A549 (cell line): ENCODE measurements around the gene MLLT10. TPM values are rescaled to one million over a fixed set of nuclear protein-coding genes. Genes with fewer than 3 reads are reported as not detected.

ENCODE experiments used
- ATAC-seq, 2 experiments: fragments of 200-7000 bp in 1 of 2; fragments of >200 bp in 1 of 2; cut with Nextera tagmentation in 1 of 2; cut with Tn5 transposase in 1 of 2; 3 replicates each; pipeline versions ENCODE4 v1.8.0 to v1.9.1; 2018 to 2020; ENCODE audit warnings: mild to moderate bottlenecking in 1 of 2, moderate library complexity in 1 of 2
- CTCF ChIA-PET: fragments of 300-600 bp; sonication (Branson Sonifier 250); formaldehyde crosslinking; extraction: SDS; loops from one replicate; lab custom pipeline; 2021; ENCODE audit warnings: antibody characterized with exemption, inconsistent platforms; lab: Yijun Ruan, JAX
- POLR2A ChIA-PET: fragments of 350-600 bp; formaldehyde crosslinking; extraction: SDS; loops from one replicate; lab custom pipeline; 2021; ENCODE audit warnings: antibody characterized with exemption, inconsistent platforms; lab: Yijun Ruan, JAX
- DNase-seq, 2 experiments: peaks; one replicate each; pipeline versions ENCODE4 v3.0.0 to v3.0.0-alpha.2; 2011 to 2016; ENCODE audit warnings: low read depth in 1 of 2, low spot score in 1 of 2
- FAIRE-seq: peaks from 2 replicates; lab custom pipeline; 2011; peaks lifted over from hg19 to GRCh38; lab: Jason Lieb, UNC
- H3K27ac ChIP-seq, 2 experiments: fragments of >200 bp; sonication (Bioruptor Twin); formaldehyde crosslinking; 3 replicates each; pipeline ENCODE4 v1.5.1; 2016 to 2017
- H3K4me1 ChIP-seq: fragments of >200 bp; sonication (Bioruptor Twin); formaldehyde crosslinking; 3 replicates; pipeline ENCODE4 v1.6.1; 2016
- H3K4me2 ChIP-seq: fragments of >200 bp; sonication (Bioruptor Twin); formaldehyde crosslinking; 3 replicates; pipeline ENCODE4 v1.6.1; 2016
- H3K4me3 ChIP-seq: fragments of >200 bp; sonication (Bioruptor Twin); formaldehyde crosslinking; 3 replicates; pipeline ENCODE4 v1.5.1; 2016
- H3K9me3 ChIP-seq: fragments of >200 bp; sonication (Bioruptor Twin); formaldehyde crosslinking; 3 replicates; pipeline ENCODE4 v1.6.1; 2016
- BHLHE40 ChIP-seq: IDR thresholded peaks from 2 replicates; pipeline ENCODE4 v1.6.1; 2012; ENCODE audit warnings: low read depth, low read length, inconsistent platforms
- CHD4 ChIP-seq: fragments of 200-600 bp; sonication (generic); IDR thresholded peaks from 2 replicates; pipeline ENCODE4 v1.6.1; 2016; ENCODE audit warnings: antibody characterized with exemption, mild to moderate bottlenecking, borderline replicate concordance
- E2F6 ChIP-seq: IDR thresholded peaks from 2 replicates; pipeline ENCODE4 v1.6.1; 2012; ENCODE audit warnings: low read depth, borderline replicate concordance
- ESRRA ChIP-seq: fragments of 150-350 bp; IDR thresholded peaks from 2 replicates; pipeline ENCODE4 v1.6.1; 2014; ENCODE audit warnings: mild to moderate bottlenecking, low read length, borderline replicate concordance
- FOSL2 ChIP-seq, 2 experiments: fragments of 450-650 bp in 1 of 2; fragments of >200 bp in 1 of 2; sonication (Bioruptor Twin) in 1 of 2; formaldehyde crosslinking; IDR thresholded peaks; 2 replicates each; pipeline versions ENCODE4 v1.5.0 to v1.6.1; 2016 to 2020; ENCODE audit warnings: mild to moderate bottlenecking in 1 of 2, moderate library complexity in 1 of 2
- FOXS1 ChIP-seq: fragments of 250-450 bp; sonication (Bioruptor Pico); IDR thresholded peaks from 2 replicates; pipeline ENCODE4 v1.5.0; 2020; ENCODE audit warnings: mild to moderate bottlenecking, moderate library complexity
- HEYL ChIP-seq: fragments of 250-450 bp; sonication (Bioruptor Pico); IDR thresholded peaks from 2 replicates; pipeline ENCODE4 v1.8.0; 2021; ENCODE audit warnings: mild to moderate bottlenecking, moderate library complexity
- HOXA7 ChIP-seq: fragments of 250-450 bp; sonication (Bioruptor Pico); IDR thresholded peaks from 2 replicates; pipeline ENCODE4 v1.5.0; 2020; ENCODE audit warnings: mild to moderate bottlenecking, moderate library complexity
- HOXB13 ChIP-seq: fragments of 250-450 bp; sonication (Bioruptor Pico); IDR thresholded peaks from 2 replicates; pipeline ENCODE4 v1.5.0; 2020; ENCODE audit warnings: low read depth, mild to moderate bottlenecking, moderate library complexity
- JUN ChIP-seq, 2 experiments: fragments of >200 bp; sonication (Bioruptor Twin); formaldehyde crosslinking; IDR thresholded peaks; 2 replicates in 1 of 2; 3 replicates in 1 of 2; pipeline ENCODE4 v1.6.1; 2016 to 2017
- MAFK ChIP-seq: fragments of 450-650 bp; IDR thresholded peaks from 2 replicates; pipeline ENCODE4 v1.6.1; 2014; ENCODE audit not compliant: partially characterized antibody
- MAZ ChIP-seq: fragments of 150-350 bp; IDR thresholded peaks from 2 replicates; pipeline ENCODE4 v1.6.1; 2014; ENCODE audit warnings: antibody characterized with exemption, low read depth, low read length, borderline replicate concordance
- NFE2L2 ChIP-seq: fragments of 150-350 bp; conservative IDR thresholded peaks from 2 replicates; pipeline ENCODE4 v1.6.1; 2014; ENCODE audit warnings: low read length
- NR3C1 ChIP-seq: fragments of >200 bp; sonication (Bioruptor Twin); formaldehyde crosslinking; IDR thresholded peaks from 3 replicates; pipeline ENCODE4 v1.6.1; 2017
- RAD21 ChIP-seq, 2 experiments: fragments of >200 bp in 1 of 2; sonication (Bioruptor Twin) in 1 of 2; formaldehyde crosslinking in 1 of 2; IDR thresholded peaks in 1 of 2; conservative IDR thresholded peaks in 1 of 2; 2 replicates in 1 of 2; 3 replicates in 1 of 2; pipeline ENCODE4 v1.6.1; 2012 to 2018; ENCODE audit warnings: inconsistent platforms in 1 of 2
- RARB ChIP-seq: fragments of 250-450 bp; sonication (Bioruptor Pico); IDR thresholded peaks from 2 replicates; pipeline ENCODE4 v1.8.0; 2021; ENCODE audit warnings: mild to moderate bottlenecking, moderate library complexity
- RFX5 ChIP-seq: fragments of 450-650 bp; IDR thresholded peaks from 2 replicates; pipeline ENCODE4 v1.7.1; 2014; ENCODE audit warnings: antibody characterized with exemption, mild to moderate bottlenecking, moderate library complexity
- SREBF2 ChIP-seq: fragments of 450-650 bp; IDR thresholded peaks from 2 replicates; pipeline ENCODE4 v1.6.1; 2014; ENCODE audit warnings: mild to moderate bottlenecking, moderate library complexity
- ZC3H11A ChIP-seq: fragments of 450-650 bp; IDR thresholded peaks from 2 replicates; pipeline ENCODE4 v1.6.1; 2014; ENCODE audit warnings: antibody characterized with exemption, mild to moderate bottlenecking
- ZFP36 ChIP-seq: fragments of 450-650 bp; IDR thresholded peaks from 2 replicates; pipeline ENCODE4 v1.6.1; 2014; ENCODE audit warnings: borderline replicate concordance; ENCODE audit not compliant: partially characterized antibody
- ZSCAN20 ChIP-seq: fragments of 250-450 bp; sonication (Bioruptor Pico); IDR thresholded peaks from 2 replicates; pipeline ENCODE4 v1.8.0; 2022; ENCODE audit warnings: mild to moderate bottlenecking, moderate library complexity
- WGBS: methylation state at CpG from one replicate; pipeline ENCODE4 v1.1.6; 2017; ENCODE audit errors: missing lambda C conversion rate; 5-methylcytosine and 5-hydroxymethylcytosine counted together
- polyA plus RNA-seq, 4 experiments: library from polyadenylated mRNA; depleted of rRNA in 3 of 4; stranded (reverse); fragments of >200 nt; fragmentation: RNase III in 1 of 4; extraction: RNeasy Plus Mini Kit Qiagen cat#74134 plus additional on column Dnase treatment in 1 of 4; gene quantifications; 2 replicates in 3 of 4; 3 replicates in 1 of 4; pipeline ENCODE4 v1.2.3, GENCODE V29; 2011 to 2017

MLLT10 gene
- polyA plus RNA-seq, 2 of the 4 experiments (the other 2 are of a cell fraction): 41.7 to 54.1 TPM

- Histone ChIP-seq H3K27ac (no peak overlapping the region), H3K9me3 (no peaks in the 10 kb centered on the region), H3K4me3 (no peak overlapping the region), H3K4me2 (no peak overlapping the region), H3K4me1 (peaks cover 4% of the 10 kb centered on the region; the same call in 2 of the 3 replicates)
- DNase-seq (no peak), FAIRE-seq (no peak), ATAC-seq (no peak)
- TF ChIP-seq E2F6 (no peak), SREBF2 (no peak), FOSL2 (IDR thresholded peaks at IDR 0.05) (no peak), FOSL2 (CRISPR knock-in tag; IDR thresholded peaks at IDR 0.05) (peak; percentile 74), JUN (IDR thresholded peaks at IDR 0.05) (no peak), RARB (CRISPR knock-in tag) (no peak)
- CTCF ChIA-PET: interaction anchor here (0.6 to 1.2 kb wide), 2 partner anchors 18 to 414 kb away, joined by 3 read pairs; no protein-coding TSS in a partner anchor
- POLR2A ChIA-PET: no interaction called here
- 75% methylated on average over 1 of the region's 1 CpG for WGBS
These were observed 158.9 kb downstream of the MLLT10 start for GRCh38 chr10:21692916-21693315.

GRCh38 chr10:21693418-21693817 is 159.4 kb downstream of the MLLT10 start:
- TF ChIP-seq RAD21 (conservative IDR thresholded peaks at IDR 0.05 in 1 of 2, IDR thresholded peaks at IDR 0.05 in 1 of 2): no peak
- H3K4me1 ChIP-seq: no peaks in the 10 kb centered on the region
- FAIRE-seq (peak; percentile 51), ATAC-seq (no peak), DNase-seq (no peak)
- no peak overlapping the region for H3K4me3 ChIP-seq
- H3K27ac ChIP-seq: no peak overlapping the region
- H3K9me3 ChIP-seq: no peaks in the 10 kb centered on the region
- ChIA-PET POLR2A (no interaction called here), CTCF (interaction anchor here (1.7 kb wide), 1 partner anchor 10 kb away, joined by 4 read pairs; no protein-coding TSS in a partner anchor)
- no peak overlapping the region for H3K4me2 ChIP-seq
- 81% methylated on average over 5 of the region's 5 CpGs for WGBS

GRCh38 chr10:21694631-21695030 is 160.6 kb downstream of the MLLT10 start:
- no peak for ATAC-seq
- no peak for TF ChIP-seq RFX5
- TF ChIP-seq HOXA7: no peak
- no peak for TF ChIP-seq BHLHE40
- TF ChIP-seq MAFK: no peak
- TF ChIP-seq JUN (IDR thresholded peaks at IDR 0.05): no peak
- TF ChIP-seq CHD4: no peak
- no peak for TF ChIP-seq MAZ
- no peak for TF ChIP-seq NFE2L2
- TF ChIP-seq ESRRA: no peak
- TF ChIP-seq ZSCAN20 (CRISPR knock-in tag): no peak
- TF ChIP-seq HOXB13 (CRISPR knock-in tag): no peak
- TF ChIP-seq FOXS1 (CRISPR knock-in tag): no peak
- no peak for TF ChIP-seq ZC3H11A
- no peak for TF ChIP-seq RARB (CRISPR knock-in tag)
- WGBS: 93% methylated on average over 3 of the region's 3 CpGs
- H3K9me3 ChIP-seq: peaks cover 8% of the 10 kb centered on the region; the same call in 2 of the 3 replicates
- H3K4me3 ChIP-seq: no peak overlapping the region
- no peak overlapping the region for H3K27ac ChIP-seq
- POLR2A ChIA-PET: no interaction called here
- no peak for FAIRE-seq
- CTCF ChIA-PET: interaction anchor here (1.0 to 1.7 kb wide), 4 partner anchors 11 to 38 kb away, joined by 3 to 4 read pairs (median 4); no protein-coding TSS in a partner anchor
- no peaks in the 10 kb centered on the region for H3K4me1 ChIP-seq
- H3K4me2 ChIP-seq: no peak overlapping the region
- DNase-seq: no peak

GRCh38 chr10:21696302-21696701 is 162.3 kb downstream of the MLLT10 start:
- Histone ChIP-seq H3K4me2 (no peak overlapping the region), H3K4me3 (no peak overlapping the region), H3K4me1 (no peaks in the 10 kb centered on the region), H3K9me3 (peaks cover 22% of the 10 kb centered on the region), H3K27ac (no peak overlapping the region)
- no peak for DNase-seq
- ChIA-PET POLR2A (no interaction called here), CTCF (interaction anchor here (0.6 kb wide), 1 partner anchor 373 kb away, joined by 6 read pairs; no protein-coding TSS in a partner anchor)
- TF ChIP-seq HEYL (CRISPR knock-in tag) (no peak), ZFP36 (no peak), NR3C1 (no peak), E2F6 (no peak)
- ATAC-seq: no peak
- no peak for FAIRE-seq
